RKO (cell line): ENCODE data around the gene AMN.
"Not testable (repeated sequence)": the region's sequence is repeated elsewhere in the genome, so short reads cannot be mapped to it uniquely, and the experiment has no call there.

Experiments
- DNase-seq: peaks from one replicate; pipeline ENCODE4 v3.0.0-alpha.2; 2016; ENCODE audit warnings: low spot score

Gene AMN

GRCh38 chr14:102922490-102923200 lies at the start of gene AMN:
TSS of gene AMN (plus strand) at chr14:102922663. CDS start at chr14:102922689, 26 bp downstream.
- no peak for DNase-seq

GRCh38 chr14:102873131-102873530 lies 49.3 kb upstream of the AMN start:
- no peak for DNase-seq

GRCh38 chr14:102873546-102874061 lies 48.9 kb upstream of the AMN start:
- no peak for DNase-seq

- DNase-seq = no peak
Observed at GRCh38 chr14:102875652-102876051, 46.8 kb upstream of the AMN start.

- not testable (repeated sequence) for DNase-seq
Observed at GRCh38 chr14:102877511-102877910, 45.0 kb upstream of the AMN start.

- DNase-seq = no peak
Observed at GRCh38 chr14:102878174-102878969, 44.1 kb upstream of the AMN start.

- no peak for DNase-seq
Observed at GRCh38 chr14:102878970-102879460, 43.4 kb upstream of the AMN start.

- no peak for DNase-seq
Observed at GRCh38 chr14:102882226-102882906, 40.1 kb upstream of the AMN start.

- DNase-seq = no peak
Observed at GRCh38 chr14:102883089-102883541, 39.3 kb upstream of the AMN start.

- DNase-seq = no peak
Observed at GRCh38 chr14:102883554-102883953, 38.9 kb upstream of the AMN start.

- no peak for DNase-seq
Observed at GRCh38 chr14:102885737-102886447, 36.6 kb upstream of the AMN start.

- no peak for DNase-seq
Observed at GRCh38 chr14:102888748-102889147, 33.7 kb upstream of the AMN start.

- no peak for DNase-seq
Observed at GRCh38 chr14:102889615-102890014, 32.8 kb upstream of the AMN start.

GRCh38 chr14:102891111-102891510 lies 31.4 kb upstream of the AMN start:
- no peak for DNase-seq

- DNase-seq = no peak
Observed at GRCh38 chr14:102891556-102891955, 30.9 kb upstream of the AMN start.

GRCh38 chr14:102892651-102893050 lies 29.8 kb upstream of the AMN start:
- no peak for DNase-seq

- no peak for DNase-seq
Observed at GRCh38 chr14:102893452-102893851, 29.0 kb upstream of the AMN start.

GRCh38 chr14:102896735-102897134 lies 25.7 kb upstream of the AMN start:
- DNase-seq = not testable (repeated sequence)

GRCh38 chr14:102897299-102898027 lies 25.0 kb upstream of the AMN start:
- DNase-seq = no peak

- no peak for DNase-seq
Observed at GRCh38 chr14:102898298-102898697, 24.2 kb upstream of the AMN start.
